Transverse colon (tissue), 4 donors: Measurements from ENCODE around the gene MYO9A.

Experiments used
- CTCF ChIP-seq, 5 experiments: fragments of 200-600 bp in 3 of 5; fragments of 450-650 bp in 2 of 5; sonication (generic) in 3 of 5; IDR thresholded peaks; 1 replicate in 2 of 5; 2 replicates in 3 of 5; pipeline ENCODE4 v1.5.1; 2016 to 2017; ENCODE audit warnings: antibody characterized with exemption in 5 of 5, inconsistent platforms in 3 of 5, mild to moderate bottlenecking in 2 of 5, moderate library complexity in 1 of 5
- POLR2A ChIP-seq: fragments of 450-650 bp; IDR thresholded peaks from one replicate; pipeline ENCODE4 v1.6.1; 2016; ENCODE audit warnings: antibody characterized with exemption, mild to moderate bottlenecking, moderate library complexity
- POLR2AphosphoS5 ChIP-seq, 3 donors: sonication (generic); formaldehyde crosslinking; IDR thresholded peaks; one replicate each; pipeline ENCODE4 v1.6.1; 2016; ENCODE audit warnings: antibody characterized with exemption in 3 of 3

GRCh38 chr15:71830981-71831380, 287.0 kb downstream of the MYO9A start:
- TF ChIP-seq CTCF (IDR thresholded peaks at IDR 0.05) = no peak
- no peak for TF ChIP-seq POLR2A
- no peak for TF ChIP-seq POLR2AphosphoS5 (IDR thresholded peaks at IDR 0.05)
